PFSK-1 (cell line): Measurements from ENCODE around the gene SERPINI1.

ENCODE experiments used
- FOXP2 ChIP-seq: optimal IDR thresholded peaks from 2 replicates; pipeline ENCODE3; 2011; ENCODE audit warnings: borderline replicate concordance, control low read depth, inconsistent platforms; ENCODE audit not compliant: insufficient read depth; ENCODE audit errors: extremely low read length, extremely low read depth
- POLR2AphosphoS5 ChIP-seq: IDR thresholded peaks from 2 replicates; pipeline ENCODE4 v1.6.1; 2012; ENCODE audit warnings: low read depth, mild to moderate bottlenecking, control low read depth, low read length, moderate library complexity
- SIN3A ChIP-seq: IDR thresholded peaks from 2 replicates; pipeline ENCODE4 v1.6.1; 2012; ENCODE audit warnings: mild to moderate bottlenecking, low read length, moderate library complexity, borderline replicate concordance; ENCODE audit not compliant: insufficient read depth
- TAF1 ChIP-seq: IDR thresholded peaks from 2 replicates; pipeline ENCODE4 v1.6.1; 2012; ENCODE audit warnings: low read length, control low read depth, borderline replicate concordance; ENCODE audit not compliant: insufficient read depth
- TF ChIP-seq, protein P1 (sequence below), 2 experiments: IDR thresholded peaks; 2 replicates each; pipeline versions ENCODE4 v1.6.1 to v1.8.0; 2011 to 2012; ENCODE audit warnings: low read depth in 2 of 2, low read length in 2 of 2, control low read depth in 1 of 2, inconsistent platforms in 1 of 2, mild to moderate bottlenecking in 1 of 2, moderate library complexity in 1 of 2; ENCODE audit not compliant: insufficient read depth in 1 of 2

SERPINI1 gene

DNA sequence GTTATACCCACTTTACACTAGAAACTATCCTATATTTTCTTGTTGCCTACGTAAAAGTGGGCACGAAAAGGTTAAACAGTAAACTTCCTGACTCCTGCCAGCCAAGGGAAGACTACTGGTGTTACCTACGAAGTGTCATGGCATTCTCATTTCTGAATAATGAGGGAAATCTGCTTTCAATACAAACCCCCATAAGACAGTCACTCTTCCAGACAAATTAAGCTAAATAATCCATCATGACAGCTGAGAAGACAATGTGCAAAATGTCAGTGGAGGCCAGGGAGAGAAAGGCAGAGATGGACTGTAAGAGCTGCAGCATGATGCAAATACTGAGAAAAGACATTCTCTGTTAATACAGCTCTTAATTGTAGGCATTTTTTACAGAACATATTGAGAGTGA lies 136.5 kb downstream of the SERPINI1 start:
- TF ChIP-seq FOXP2 (no peak), SIN3A (no peak), POLR2AphosphoS5 (no peak), TAF1 (no peak)
- TF ChIP-seq, protein P1, sequence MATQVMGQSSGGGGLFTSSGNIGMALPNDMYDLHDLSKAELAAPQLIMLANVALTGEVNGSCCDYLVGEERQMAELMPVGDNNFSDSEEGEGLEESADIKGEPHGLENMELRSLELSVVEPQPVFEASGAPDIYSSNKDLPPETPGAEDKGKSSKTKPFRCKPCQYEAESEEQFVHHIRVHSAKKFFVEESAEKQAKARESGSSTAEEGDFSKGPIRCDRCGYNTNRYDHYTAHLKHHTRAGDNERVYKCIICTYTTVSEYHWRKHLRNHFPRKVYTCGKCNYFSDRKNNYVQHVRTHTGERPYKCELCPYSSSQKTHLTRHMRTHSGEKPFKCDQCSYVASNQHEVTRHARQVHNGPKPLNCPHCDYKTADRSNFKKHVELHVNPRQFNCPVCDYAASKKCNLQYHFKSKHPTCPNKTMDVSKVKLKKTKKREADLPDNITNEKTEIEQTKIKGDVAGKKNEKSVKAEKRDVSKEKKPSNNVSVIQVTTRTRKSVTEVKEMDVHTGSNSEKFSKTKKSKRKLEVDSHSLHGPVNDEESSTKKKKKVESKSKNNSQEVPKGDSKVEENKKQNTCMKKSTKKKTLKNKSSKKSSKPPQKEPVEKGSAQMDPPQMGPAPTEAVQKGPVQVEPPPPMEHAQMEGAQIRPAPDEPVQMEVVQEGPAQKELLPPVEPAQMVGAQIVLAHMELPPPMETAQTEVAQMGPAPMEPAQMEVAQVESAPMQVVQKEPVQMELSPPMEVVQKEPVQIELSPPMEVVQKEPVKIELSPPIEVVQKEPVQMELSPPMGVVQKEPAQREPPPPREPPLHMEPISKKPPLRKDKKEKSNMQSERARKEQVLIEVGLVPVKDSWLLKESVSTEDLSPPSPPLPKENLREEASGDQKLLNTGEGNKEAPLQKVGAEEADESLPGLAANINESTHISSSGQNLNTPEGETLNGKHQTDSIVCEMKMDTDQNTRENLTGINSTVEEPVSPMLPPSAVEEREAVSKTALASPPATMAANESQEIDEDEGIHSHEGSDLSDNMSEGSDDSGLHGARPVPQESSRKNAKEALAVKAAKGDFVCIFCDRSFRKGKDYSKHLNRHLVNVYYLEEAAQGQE (IDR thresholded peaks at IDR 0.05; ENCODE audit: insufficient read depth in 1 of 2, low read depth in 2 of 2, low read length in 2 of 2), result no peak

DNA sequence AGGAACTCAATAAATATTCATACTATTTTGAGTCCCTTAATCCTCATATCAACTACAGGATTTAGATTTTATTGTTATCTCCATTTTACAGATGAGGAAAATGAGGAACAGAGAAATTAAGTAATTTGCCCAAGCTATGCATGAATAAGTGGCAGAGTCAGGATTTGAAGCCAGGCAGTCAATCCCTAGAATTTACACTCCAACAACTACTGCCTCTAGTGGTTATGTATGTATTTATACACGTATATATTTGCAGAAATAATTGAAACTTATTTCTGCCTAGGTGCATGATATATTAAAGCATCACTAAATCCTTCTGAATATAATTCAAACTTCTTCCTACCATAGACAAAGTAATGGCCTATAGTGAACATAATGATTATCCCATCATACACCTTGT lies 137.4 kb downstream of the SERPINI1 start:
- TF ChIP-seq POLR2AphosphoS5 (no peak), TAF1 (no peak), SIN3A (no peak), FOXP2 (no peak)
- TF ChIP-seq, protein P1 (IDR thresholded peaks at IDR 0.05; ENCODE audit: insufficient read depth in 1 of 2, low read depth in 2 of 2, low read length in 2 of 2), result no peak

DNA sequence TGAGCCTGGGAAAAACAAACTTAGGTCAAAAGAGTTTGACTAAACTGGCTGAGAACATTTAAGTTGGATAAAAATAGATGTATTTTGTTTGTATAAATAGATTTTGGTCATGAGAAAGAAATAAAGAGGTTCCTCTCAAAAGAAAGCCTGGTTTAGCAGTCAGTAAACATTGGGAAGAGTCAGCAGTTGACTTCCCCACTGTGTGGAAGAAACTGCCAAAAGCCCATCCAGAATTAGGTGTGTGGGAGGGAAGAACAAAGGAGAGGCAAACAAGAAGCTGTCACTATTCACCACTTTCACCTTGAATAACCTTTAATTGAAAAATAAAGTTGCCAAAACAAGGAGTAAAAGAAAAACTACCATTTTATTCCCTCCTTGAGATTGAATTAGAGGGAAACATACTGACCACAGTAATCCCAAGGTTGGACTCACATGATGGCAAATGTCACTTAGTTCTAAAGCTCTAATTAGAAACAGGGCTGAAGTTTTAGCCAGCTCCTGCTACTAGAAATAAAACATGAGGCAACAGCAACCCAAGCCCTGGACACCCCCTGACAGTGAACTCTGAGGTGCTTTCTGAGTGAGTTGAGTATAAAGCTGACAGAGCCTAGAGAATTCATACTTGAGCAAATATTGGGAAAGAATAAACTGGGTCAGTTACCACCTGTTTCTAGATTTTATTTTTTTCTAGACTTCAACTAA lies 139.3 kb downstream of the SERPINI1 start:
- TF ChIP-seq POLR2AphosphoS5 (no peak), TAF1 (no peak), SIN3A (no peak), FOXP2 (no peak)
- TF ChIP-seq, protein P1 (IDR thresholded peaks at IDR 0.05; ENCODE audit: insufficient read depth in 1 of 2, low read depth in 2 of 2, low read length in 2 of 2), result no peak
